ENCODE data around the gene GRID1.

Gene GRID1

DNA sequence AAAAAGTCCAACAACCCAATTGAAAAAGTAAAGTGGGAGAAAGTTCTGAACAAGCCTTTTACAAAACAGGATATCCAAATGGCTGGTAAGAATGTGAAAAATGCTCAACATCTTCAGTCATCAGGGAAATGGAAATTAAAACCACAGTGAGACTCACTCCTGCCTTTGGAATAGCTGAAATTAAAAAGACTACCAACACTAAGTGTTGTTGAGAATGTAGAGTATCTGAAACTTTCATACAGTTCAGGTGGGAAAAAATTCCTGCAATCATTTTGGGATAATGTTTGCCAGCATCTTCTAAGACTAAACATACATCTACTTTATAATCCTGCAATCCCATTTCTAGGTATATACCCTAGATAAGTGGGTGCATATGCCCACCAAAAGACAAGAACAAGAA is 395.1 kb downstream of the GRID1 start:
- H3K27me3 Mint-ChIP-seq (ENCODE audit: low read depth), result no peaks in the 10 kb centered on the region
- TF ChIP-seq, protein P1, sequence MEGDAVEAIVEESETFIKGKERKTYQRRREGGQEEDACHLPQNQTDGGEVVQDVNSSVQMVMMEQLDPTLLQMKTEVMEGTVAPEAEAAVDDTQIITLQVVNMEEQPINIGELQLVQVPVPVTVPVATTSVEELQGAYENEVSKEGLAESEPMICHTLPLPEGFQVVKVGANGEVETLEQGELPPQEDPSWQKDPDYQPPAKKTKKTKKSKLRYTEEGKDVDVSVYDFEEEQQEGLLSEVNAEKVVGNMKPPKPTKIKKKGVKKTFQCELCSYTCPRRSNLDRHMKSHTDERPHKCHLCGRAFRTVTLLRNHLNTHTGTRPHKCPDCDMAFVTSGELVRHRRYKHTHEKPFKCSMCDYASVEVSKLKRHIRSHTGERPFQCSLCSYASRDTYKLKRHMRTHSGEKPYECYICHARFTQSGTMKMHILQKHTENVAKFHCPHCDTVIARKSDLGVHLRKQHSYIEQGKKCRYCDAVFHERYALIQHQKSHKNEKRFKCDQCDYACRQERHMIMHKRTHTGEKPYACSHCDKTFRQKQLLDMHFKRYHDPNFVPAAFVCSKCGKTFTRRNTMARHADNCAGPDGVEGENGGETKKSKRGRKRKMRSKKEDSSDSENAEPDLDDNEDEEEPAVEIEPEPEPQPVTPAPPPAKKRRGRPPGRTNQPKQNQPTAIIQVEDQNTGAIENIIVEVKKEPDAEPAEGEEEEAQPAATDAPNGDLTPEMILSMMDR (IDR thresholded peaks at IDR 0.05; ENCODE audit: unreplicated experiment in 3 of 3), result no peak
- H3K4me1 Mint-ChIP-seq, result no peaks in the 10 kb centered on the region
- H3K9me3 Mint-ChIP-seq, result peaks cover 16% of the 10 kb centered on the region
- H3K27ac Mint-ChIP-seq, result no peak overlapping the region
- H3K4me3 Mint-ChIP-seq, result no peak overlapping the region
- no peaks in the 10 kb centered on the region for H3K36me3 Mint-ChIP-seq (ENCODE audit: low read depth)

DNA sequence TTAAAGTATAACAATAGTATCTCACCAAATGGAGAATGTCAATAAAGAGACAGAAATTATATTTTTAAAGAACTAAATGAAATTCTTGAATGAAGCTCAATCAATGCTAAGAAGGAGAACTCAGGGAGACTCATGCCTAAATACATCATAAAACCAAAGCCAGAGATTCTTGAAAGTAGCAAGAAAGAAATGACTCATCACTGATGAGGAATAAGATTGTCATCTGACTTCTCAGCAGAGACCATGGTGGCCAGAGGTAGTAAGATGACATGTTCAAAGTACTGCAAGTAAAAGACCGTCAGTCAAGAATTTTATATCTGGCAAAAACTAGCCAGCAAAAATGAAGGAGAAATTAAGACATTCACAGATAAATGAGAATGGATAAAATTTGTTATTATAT is 399.0 kb downstream of the GRID1 start:
- Mint-ChIP-seq H3K4me1 (no peaks in the 10 kb centered on the region), H3K9me3 (peaks cover 32% of the 10 kb centered on the region), H3K4me3 (no peak overlapping the region), H3K27ac (no peak overlapping the region), H3K36me3 (ENCODE audit: low read depth) (no peaks in the 10 kb centered on the region), H3K27me3 (ENCODE audit: low read depth) (peaks cover 8% of the 10 kb centered on the region)
- TF ChIP-seq, protein P1 (IDR thresholded peaks at IDR 0.05; ENCODE audit: unreplicated experiment in 3 of 3), result no peak

DNA sequence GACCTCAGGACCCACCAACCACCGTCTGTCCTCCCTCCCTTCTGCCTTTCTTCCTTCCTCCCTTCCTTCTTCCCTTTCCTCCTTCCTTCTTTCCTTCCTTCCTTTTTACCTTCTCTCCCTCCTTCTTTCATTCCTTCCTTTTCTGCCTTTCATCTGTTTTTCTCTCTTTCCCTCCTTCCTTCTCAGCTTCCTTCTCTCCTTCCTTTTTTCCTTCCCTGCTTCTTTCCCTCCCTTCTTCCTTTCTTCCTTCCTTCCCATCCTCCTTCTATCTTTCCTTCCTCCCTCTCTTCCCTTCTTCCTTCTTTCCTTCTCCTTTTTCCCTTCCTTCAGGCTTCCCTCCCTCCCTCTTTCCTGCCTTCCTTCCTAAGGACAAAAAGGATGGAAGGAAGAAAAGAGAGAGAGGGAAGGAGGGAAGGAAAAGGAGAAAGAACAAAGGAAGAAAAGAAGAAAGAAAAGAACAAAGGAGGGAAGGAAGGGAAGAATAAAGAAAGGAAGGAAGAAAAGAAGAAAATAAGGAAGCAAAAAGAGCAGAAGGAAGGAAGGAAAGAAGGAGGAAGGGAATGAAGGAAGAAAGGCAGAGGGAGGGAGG is 405.0 kb downstream of the GRID1 start:
- Mint-ChIP-seq H3K27me3 (ENCODE audit: low read depth) (peaks cover 19% of the 10 kb centered on the region), H3K4me1 (no peaks in the 10 kb centered on the region), H3K36me3 (ENCODE audit: low read depth) (no peaks in the 10 kb centered on the region), H3K4me3 (no peak overlapping the region), H3K9me3 (peaks cover 16% of the 10 kb centered on the region), H3K27ac (no peak overlapping the region)
- TF ChIP-seq, protein P1 (IDR thresholded peaks at IDR 0.05; ENCODE audit: unreplicated experiment in 3 of 3), result no peak

DNA sequence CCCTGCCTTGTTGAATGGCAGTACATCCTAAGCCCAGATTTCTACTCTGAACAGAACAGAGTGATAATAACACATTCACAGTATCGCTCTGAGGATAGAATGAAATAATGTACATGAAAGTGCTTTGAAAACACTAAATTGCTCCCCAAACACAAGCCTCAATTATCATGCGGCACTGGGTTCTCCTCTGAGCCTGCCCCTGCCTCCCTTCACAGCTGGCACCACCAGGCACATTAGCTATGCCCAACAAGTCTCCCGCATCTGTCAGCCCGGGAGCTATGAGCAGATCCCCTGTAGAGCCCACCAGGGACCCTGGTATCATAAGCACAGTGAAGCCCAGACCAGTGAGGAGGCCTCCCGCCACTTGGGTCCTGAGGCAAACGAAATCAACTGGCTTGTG is 405.5 kb downstream of the GRID1 start:
- Mint-ChIP-seq H3K4me1 (no peaks in the 10 kb centered on the region), H3K9me3 (peaks cover 16% of the 10 kb centered on the region), H3K36me3 (ENCODE audit: low read depth) (no peaks in the 10 kb centered on the region), H3K4me3 (no peak overlapping the region), H3K27me3 (ENCODE audit: low read depth) (peaks cover 19% of the 10 kb centered on the region), H3K27ac (no peak overlapping the region)
- TF ChIP-seq, protein P1 (IDR thresholded peaks at IDR 0.05; ENCODE audit: unreplicated experiment in 3 of 3), result no peak

DNA sequence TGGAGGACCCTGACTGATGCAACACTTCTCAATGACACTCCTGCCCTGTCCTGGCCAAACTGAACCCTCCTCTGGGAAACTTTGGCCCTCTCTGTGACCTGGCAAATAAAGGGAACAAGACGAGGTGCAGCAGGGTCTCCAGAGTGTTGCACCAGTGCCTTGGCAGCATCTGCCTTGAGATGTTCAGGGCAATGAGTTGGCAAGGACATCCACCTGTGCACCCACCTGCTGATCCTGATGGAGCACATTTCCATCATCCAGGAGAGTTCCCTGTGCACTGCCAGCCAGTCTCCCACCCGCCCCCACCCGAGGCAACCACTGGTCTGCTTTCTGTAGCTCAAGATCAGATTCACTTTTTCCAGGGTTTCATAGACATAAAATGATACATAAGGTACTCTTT is 407.4 kb downstream of the GRID1 start:
- no peak overlapping the region for H3K27ac Mint-ChIP-seq
- TF ChIP-seq, protein P1 (IDR thresholded peaks at IDR 0.05; ENCODE audit: unreplicated experiment in 3 of 3), result no peak
- H3K36me3 Mint-ChIP-seq (ENCODE audit: low read depth), result no peaks in the 10 kb centered on the region
- H3K27me3 Mint-ChIP-seq (ENCODE audit: low read depth), result peaks cover 19% of the 10 kb centered on the region
- H3K4me1 Mint-ChIP-seq, result no peaks in the 10 kb centered on the region
- H3K9me3 Mint-ChIP-seq, result peaks cover 10% of the 10 kb centered on the region
- H3K4me3 Mint-ChIP-seq, result no peak overlapping the region

DNA sequence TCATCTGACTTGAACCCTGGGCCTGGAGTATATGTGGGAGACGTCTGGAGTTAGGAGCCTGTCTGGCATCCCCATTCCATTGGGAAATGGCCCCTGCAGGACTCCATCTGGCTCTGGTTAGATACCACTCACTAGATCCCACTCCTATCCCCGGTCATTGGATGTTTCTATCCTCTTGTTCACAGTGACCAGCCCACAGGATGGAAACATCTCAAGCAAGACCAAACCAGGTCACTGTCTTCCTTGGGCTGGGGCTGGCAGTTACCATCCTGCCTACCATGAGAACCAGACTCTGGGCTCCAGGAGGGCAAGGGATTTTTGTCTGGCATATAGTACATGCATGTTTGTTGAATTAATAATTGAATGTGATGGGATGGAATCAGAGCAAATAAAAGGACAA is 415.7 kb downstream of the GRID1 start:
- Mint-ChIP-seq H3K4me1 (no peaks in the 10 kb centered on the region), H3K4me3 (no peak overlapping the region), H3K27me3 (ENCODE audit: low read depth) (peaks cover 4% of the 10 kb centered on the region), H3K36me3 (ENCODE audit: low read depth) (no peaks in the 10 kb centered on the region), H3K27ac (no peak overlapping the region), H3K9me3 (no peaks in the 10 kb centered on the region)
- TF ChIP-seq, protein P1 (IDR thresholded peaks at IDR 0.05; ENCODE audit: unreplicated experiment in 3 of 3), result no peak

All from nephron (organoid).